Measurements from ENCODE around the gene IFNA5. TPM values are rescaled to one million over a fixed set of nuclear protein-coding genes. Genes with fewer than 3 reads are reported as not detected.

Gene IFNA5
- total and polyA plus RNA-seq, 2 of the 4 experiments (the other 2 are of a cell fraction): not detected

DNA sequence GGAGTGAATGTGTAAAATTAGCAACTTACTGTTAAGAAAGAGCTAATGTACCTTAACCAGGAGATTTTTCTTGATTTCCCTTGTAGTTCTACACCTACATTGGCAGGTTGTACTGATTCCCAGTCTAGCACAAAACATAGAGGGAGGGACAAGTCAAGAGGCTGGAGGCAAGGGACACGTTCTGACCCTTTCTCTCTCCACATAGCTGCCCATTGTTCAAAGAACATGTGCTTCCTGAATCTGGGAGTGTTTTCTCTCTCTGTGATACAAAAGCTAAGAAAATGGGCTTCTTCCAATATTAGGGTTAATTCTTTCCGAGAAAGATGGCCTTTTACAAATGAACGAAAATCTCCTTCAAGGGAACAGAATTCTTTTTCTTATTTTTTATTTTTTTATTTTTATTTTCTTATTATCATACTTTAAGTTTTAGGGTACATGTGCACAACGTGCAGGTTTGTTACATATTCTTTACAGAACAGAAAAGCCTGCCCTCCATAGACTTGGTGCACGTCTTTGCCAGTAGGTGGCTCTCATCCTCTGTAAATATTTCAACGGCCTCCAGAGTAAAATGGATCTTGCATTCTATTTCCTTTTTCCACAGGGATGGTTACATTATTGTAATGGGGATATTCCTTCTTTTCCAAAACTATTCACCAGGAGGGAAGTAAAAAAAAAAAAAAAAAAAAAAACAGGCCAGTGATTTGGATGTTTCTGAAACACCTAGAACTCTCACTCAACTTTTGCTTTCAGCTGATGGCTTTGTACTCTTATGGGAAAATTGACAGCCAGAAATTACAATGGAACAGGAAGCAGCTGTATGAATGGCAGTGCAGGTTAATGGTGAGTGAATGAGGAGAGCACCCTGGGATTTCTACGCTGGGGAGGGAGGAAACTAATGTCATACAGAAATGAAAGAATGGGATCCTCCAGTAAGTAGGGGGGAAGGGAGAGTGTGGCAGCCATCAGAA lies 13.1 kb upstream of the IFNA5 start:
- Histone ChIP-seq H3K4me1 (ENCODE audit: control insufficient read depth, insufficient read depth, low read length) (peaks cover 2% of the 10 kb centered on the region; the same call in 1 of the 2 replicates), H3K4me2 (ENCODE audit: low read depth, low read length) (no peak overlapping the region), H3K27me3 (ENCODE audit: control insufficient read depth, insufficient read depth, low read length) (peaks cover 6% of the 10 kb centered on the region), H4K91ac (ENCODE audit: insufficient read depth, low read depth, low read length) (no peak overlapping the region), H2AFZ (replicated peaks; ENCODE audit: low read length, poor library complexity) (no peak overlapping the region), H2AK5ac (ENCODE audit: low read depth, low read length) (no peak overlapping the region), H3K79me1 (ENCODE audit: low read depth in 1 of 2, low read length in 2 of 2) (peaks cover 0 to 4% of the 10 kb centered on the region in 2 experiments; a peak in 1 of 4 replicates), H4K8ac (ENCODE audit: low read depth in 2 of 2, low read length in 2 of 2) (no peak overlapping the region), H2BK5ac (ENCODE audit: low read depth, low read length, poor library complexity, severe bottlenecking) (no peak overlapping the region), H3K9me3 (ENCODE audit: control insufficient read depth, insufficient read depth, low read length) (no peaks in the 10 kb centered on the region), H4K20me1 (ENCODE audit: insufficient read depth, low read length) (no peaks in the 10 kb centered on the region), H3K4ac (ENCODE audit: low read depth, low read length) (no peak overlapping the region), H2BK120ac (ENCODE audit: low read depth, low read length) (no peak overlapping the region), H3K14ac (replicated peaks; ENCODE audit: low read depth, low read length) (no peak overlapping the region), H4K5ac (ENCODE audit: low read depth, low read length) (no peak overlapping the region), H3K18ac (ENCODE audit: low read depth, low read length) (no peak overlapping the region), H3K9me1 (ENCODE audit: insufficient read depth, low read length) (no peaks in the 10 kb centered on the region), H3K23ac (ENCODE audit: low read depth, low read length) (no peak overlapping the region), H3K27ac (ENCODE audit: insufficient read depth, low read length) (no peak overlapping the region), H3K36me3 (ENCODE audit: control insufficient read depth, insufficient read depth, low read length) (peaks cover 10% of the 10 kb centered on the region), H2BK20ac (ENCODE audit: low read depth, low read length) (no peak overlapping the region), H3K56ac (ENCODE audit: extremely low read depth, insufficient read depth, low read length) (no peak overlapping the region), H2AK9ac (replicated peaks; ENCODE audit: low read depth, low read length, poor library complexity) (no peak overlapping the region), H3K4me3 (ENCODE audit: insufficient read depth, low read depth, low read length) (no peak overlapping the region), H2BK15ac (ENCODE audit: low read depth, low read length) (no peak overlapping the region), H3K9ac (ENCODE audit: low read depth, low read length) (no peak overlapping the region)
- WGBS, 2 experiments (ENCODE audit: extremely low coverage in 2 of 2, insufficient read length in 1 of 2): no CpG with 5 or more reads among the region's 7 CpGs
- TF ChIP-seq SMC3 (IDR thresholded peaks at IDR 0.05; ENCODE audit: low read depth, low read length): peak; percentile 36; the same call in 1 of the 2 replicates
- no peak for TF ChIP-seq RFX5 (IDR thresholded peaks at IDR 0.05; ENCODE audit: low read depth, low read length)
- no peak for TF ChIP-seq CEBPB (IDR thresholded peaks at IDR 0.05; ENCODE audit: low read depth, low read length)
- TF ChIP-seq RAD21 (IDR thresholded peaks at IDR 0.05; ENCODE audit: low read length): peak; percentile 56
- TF ChIP-seq MXI1 (IDR thresholded peaks at IDR 0.05; ENCODE audit: borderline replicate concordance, low read depth, low read length): no peak
- TF ChIP-seq MAFK (IDR thresholded peaks at IDR 0.05; ENCODE audit: low read depth, low read length): no peak
- TF ChIP-seq, protein P1, sequence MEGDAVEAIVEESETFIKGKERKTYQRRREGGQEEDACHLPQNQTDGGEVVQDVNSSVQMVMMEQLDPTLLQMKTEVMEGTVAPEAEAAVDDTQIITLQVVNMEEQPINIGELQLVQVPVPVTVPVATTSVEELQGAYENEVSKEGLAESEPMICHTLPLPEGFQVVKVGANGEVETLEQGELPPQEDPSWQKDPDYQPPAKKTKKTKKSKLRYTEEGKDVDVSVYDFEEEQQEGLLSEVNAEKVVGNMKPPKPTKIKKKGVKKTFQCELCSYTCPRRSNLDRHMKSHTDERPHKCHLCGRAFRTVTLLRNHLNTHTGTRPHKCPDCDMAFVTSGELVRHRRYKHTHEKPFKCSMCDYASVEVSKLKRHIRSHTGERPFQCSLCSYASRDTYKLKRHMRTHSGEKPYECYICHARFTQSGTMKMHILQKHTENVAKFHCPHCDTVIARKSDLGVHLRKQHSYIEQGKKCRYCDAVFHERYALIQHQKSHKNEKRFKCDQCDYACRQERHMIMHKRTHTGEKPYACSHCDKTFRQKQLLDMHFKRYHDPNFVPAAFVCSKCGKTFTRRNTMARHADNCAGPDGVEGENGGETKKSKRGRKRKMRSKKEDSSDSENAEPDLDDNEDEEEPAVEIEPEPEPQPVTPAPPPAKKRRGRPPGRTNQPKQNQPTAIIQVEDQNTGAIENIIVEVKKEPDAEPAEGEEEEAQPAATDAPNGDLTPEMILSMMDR (conservative IDR thresholded peaks at IDR 0.05; ENCODE audit: low read depth, low read length): peak; percentile 75
- in situ Hi-C loops (cut with MboI; ENCODE audit: low sequenced_read_pairs) (loop anchor here (25.0 kb wide), 1 partner anchor 944 kb away; no protein-coding TSS in a partner anchor), intact Hi-C loops (cut with micrococcal nuclease) (loop anchor here (1.0 to 2.0 kb wide), 2 partner anchors 77 to 471 kb away; no protein-coding TSS in a partner anchor), dilution Hi-C loops (cut with HindIII; ENCODE audit: low sequenced_read_pairs, unreplicated experiment) (no loop called here)
- peak; percentile 91 for ATAC-seq (ENCODE audit: low read depth)
- BruUV-seq (replicated peaks): no TSS peak
- ChIA-PET POLR2A (ENCODE audit: unreplicated experiment) (no interaction called here), CTCF (interaction anchor here (0.6 to 2.0 kb wide), 15 partner anchors 11 to 1505 kb away, joined by 3 to 8 read pairs (median 4); partner anchors contain the start of genes IFNA7 and KLHL9)
- peak; percentile 50 for DNase-seq

Data from IMR-90 (cell line).